Stimulated activated CD8-positive, alpha-beta memory T cell treated with anti-CD3 and anti-CD28 coated beads, Interleukin-12 subunit alpha, Interleukin-12 subunit beta, amount 100 ng/mL, for 1 hour (primary cell): ENCODE data around the gene LAMA4.
"Not testable (repeated sequence)": the region's sequence is repeated elsewhere in the genome, so short reads cannot be mapped to it uniquely, and the experiment has no call there.

ENCODE experiments used
- DNase-seq: peaks from one replicate; pipeline ENCODE4 v3.0.0-alpha.2; 2020; ENCODE audit warnings: low read depth

The LAMA4 gene

DNA sequence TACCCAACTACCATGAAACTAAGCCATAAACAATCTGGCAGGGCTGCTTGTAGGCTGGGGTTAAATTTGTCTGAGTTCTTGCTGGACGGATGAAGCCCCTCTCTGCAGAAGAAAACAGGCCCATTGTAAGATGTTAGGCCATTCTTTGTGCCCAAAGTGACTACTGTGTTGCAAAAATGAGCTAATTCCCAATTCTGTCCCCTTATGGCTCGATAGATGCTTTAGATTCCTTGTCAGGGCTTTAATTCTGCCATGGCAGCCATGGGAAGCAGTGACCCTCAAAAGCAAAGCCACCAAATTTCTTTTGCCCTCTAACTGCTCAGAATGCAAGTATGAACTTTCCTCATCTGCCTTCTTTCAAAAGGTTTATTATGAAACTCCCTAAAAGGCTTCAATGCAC, 45.2 kb downstream of the LAMA4 start:
- no peak for DNase-seq

DNA sequence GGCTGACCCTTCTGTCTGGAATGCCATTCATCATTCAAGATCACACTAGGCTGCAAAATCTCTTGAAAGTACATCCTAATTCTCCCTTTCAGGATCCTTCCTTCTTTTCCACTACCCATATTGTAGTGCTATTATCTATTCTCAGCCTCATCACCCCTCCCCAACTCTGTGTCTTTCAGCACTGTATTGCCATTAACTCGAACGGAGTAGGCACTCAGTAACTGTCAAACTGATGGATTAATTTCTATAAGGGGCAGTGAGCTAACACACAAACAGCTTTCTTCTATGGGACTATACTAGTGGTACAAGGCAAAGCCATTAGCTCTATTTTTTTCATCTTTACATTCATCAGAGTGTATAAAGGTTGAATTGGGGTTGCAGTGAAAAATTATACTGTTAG, 46.6 kb downstream of the LAMA4 start:
- no peak for DNase-seq

- DNase-seq = no peak
These were observed 47.2 kb downstream of the LAMA4 start for GRCh38 chr6:112207131-112207530.

- DNase-seq = no peak
These were observed 48.3 kb downstream of the LAMA4 start for GRCh38 chr6:112206110-112206458.

DNA sequence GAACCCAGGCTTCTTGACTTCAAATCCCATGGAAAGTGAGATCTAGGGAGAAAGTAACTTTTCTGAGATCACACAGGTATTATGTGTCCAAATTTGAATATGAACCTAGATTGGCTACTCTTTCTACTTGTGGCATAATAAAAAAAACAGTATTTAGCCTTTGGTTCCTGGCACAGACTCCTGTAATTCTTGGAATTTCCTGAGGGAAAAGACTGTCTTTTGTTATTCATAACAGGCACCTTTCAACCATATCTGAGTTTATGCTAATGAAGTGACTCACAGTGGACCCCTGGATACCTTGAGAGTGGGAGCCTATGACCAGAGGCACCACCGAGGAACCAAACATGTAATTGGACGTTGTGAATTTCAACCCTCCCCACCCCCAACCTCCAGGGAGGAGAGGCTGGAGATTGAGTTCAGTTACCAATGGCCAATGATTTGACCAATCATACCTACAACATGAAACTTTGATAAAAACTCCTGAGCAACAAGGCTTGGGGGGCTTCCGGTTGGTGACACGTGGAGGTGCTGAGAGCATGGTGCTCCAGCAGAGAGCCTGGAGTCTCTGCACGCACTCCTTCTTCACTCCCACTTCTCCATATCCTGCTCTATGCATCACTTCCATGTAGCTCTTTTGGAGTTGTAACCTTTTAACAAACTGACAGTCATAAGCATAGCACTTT, 48.8 kb downstream of the LAMA4 start:
- DNase-seq = no peak

DNA sequence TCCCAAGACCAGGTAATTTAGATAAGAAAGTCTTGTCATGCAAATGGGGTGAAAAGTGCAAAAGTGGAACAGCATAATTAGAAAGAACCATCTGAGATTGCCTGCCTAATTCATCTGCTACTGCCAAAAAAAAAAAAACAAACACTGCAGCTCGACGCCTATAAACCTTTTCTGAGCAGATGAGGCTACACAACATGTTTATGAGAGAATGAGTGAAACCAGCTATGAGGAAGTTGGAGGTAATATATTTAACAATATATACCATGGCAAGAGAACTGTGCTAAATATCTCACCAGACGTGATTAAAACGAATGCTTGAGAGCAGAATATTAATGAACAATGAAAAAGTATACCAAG, 50.0 kb downstream of the LAMA4 start:
- DNase-seq = no peak

DNA sequence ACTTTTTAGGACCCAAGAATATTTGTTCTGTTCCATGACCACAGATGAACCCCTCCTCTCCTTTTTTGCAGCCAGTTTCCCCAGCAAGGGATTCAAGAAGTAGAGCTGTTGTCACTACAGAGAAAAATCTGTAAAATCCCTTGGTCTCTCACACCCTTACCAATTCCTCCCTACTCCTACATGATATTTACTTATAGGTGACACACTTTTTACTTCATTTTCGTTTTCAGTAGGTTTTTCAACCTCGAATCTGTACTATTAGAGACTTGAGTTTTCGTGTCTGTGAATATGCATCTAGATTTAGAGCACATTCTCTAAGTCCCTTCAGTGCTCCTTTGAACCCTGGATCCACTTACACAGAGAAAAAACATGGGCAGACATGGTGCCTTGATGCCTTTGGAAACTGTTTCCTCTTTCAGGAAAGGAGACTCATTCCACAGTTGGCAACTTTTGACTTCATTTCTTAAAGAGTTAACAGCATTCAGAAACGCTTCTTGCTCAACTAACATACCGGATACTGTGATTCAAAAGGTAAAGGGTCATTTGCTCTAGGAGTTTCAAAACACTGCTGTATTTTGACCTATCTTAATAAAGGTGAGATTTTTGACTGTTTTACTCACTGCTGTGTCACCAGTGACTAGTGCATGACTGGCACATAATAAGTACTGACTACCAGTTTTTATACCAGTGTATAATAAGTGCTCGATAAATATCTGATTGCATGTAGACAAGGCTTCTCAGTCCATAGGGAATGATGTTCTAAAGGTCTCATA, 50.6 kb downstream of the LAMA4 start:
- DNase-seq = no peak

GRCh38 chr6:112202639-112203341, 51.6 kb downstream of the LAMA4 start:
- no peak for DNase-seq

DNA sequence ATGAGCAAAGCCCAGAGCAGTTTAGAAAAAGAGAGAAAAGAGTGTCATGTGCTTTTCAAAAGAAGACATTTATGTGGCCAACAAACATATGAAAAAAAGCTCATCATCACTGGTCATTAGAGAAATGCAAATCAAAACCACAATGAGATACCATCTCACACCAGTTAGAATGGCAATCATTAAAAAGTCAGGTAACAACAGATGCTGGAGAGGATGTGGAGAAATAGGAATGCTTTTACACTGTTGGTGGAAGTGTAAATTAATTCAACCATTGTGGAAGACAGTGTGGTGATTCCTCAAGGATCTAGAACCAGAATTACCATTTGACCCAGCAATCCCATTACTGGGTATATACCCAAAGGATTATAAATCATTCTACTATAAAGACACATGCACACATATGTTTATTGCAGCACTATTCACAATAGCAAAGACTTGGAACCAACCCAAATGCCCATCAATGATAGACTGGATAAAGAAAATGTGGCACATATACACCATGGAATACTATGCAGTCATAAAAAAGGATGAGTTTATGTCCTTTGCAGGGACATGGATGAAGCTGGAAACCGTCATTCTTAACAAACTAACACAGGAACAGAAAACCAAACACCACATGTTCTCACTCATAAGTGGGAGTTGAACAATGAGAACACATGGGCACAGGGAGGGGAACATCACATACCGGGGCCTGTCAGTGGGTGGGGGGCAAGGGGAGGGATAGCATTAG, 54.0 kb downstream of the LAMA4 start:
- DNase-seq = not testable (repeated sequence)

DNA sequence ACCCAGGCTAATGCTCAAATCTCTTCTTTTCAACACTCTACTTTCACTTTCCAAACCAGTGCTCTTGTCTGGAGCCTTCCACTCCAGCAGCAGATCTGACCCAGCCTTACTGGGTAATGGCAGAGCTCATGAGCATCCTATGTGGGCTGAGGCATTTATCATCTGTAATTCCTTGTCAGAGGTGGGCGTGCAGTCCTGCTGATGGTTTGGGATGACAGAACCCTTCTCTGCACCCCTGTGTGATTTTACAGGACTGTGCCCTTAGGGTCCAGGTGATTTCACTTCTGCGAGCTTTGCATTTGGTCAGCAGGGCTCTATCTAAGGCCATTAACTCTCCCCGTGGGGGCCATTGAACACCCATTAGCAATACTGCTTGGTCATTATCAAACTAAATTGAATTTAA, 55.4 kb downstream of the LAMA4 start:
- no peak for DNase-seq

DNA sequence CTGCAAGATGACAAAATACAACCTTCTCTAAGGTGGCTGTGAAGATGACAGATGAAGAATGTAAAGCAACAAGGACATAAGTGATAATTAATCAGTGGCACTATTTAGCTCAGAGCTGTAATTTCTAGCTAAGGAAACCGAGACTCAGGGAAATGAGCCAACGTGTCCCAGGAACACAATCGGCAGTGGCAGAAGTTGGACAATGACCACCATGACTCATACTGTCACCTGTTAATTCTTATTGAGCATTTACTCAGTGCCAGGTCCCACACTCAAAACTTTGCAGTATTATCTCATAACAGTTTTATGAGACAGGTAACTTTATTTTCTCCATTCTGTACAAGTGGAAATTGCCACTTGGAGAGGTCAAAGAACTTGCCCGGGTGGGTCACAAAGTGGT, 55.8 kb downstream of the LAMA4 start:
- no peak for DNase-seq

GRCh38 chr6:112197636-112198035, 56.7 kb downstream of the LAMA4 start:
- DNase-seq = no peak

GRCh38 chr6:112196306-112196705, 58.1 kb downstream of the LAMA4 start:
- no peak for DNase-seq

DNA sequence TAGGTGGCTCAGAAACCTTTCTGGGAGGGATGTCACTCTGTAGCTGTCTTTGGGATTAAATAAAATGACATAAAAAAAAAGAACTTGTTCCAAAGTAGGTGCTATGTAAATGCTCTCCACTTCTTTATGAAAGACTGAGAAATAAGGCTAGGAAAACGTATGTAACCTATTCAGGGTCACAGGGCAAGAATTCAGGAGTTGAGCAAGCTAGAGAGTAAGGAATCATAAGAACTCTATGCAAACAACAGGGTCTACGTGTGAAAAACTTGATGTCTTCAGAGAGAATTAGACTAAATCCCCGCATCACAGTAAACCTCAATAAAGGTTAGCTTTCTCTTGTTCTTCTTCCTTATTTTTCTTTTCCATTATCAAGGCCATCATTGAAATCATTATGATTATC, 59.2 kb downstream of the LAMA4 start:
- no peak for DNase-seq

GRCh38 chr6:112194511-112194910, 59.9 kb downstream of the LAMA4 start:
- DNase-seq = no peak

DNA sequence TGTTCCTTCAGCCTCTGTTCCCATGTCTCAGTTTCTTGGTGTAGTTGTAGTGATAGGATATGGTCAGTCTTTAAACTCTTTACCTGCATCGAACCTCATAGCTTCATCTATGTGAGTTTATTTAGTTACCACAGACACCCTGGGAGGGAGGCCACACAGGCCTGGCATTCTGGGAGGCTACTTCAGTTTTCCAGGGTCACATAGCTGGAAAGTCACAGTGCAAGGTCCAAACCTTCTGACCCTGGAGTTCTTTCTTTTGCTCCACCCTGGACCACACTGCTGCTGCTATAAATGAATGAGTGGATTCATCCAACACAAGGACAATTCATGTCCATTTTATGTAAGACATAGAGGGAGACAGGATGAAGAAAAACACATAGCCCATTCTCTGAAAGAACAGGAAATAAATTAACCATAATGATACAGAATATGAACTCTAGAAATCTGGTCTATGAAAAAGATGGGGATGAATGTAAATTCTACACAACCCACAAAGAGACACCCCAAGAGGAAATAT, 60.8 kb downstream of the LAMA4 start:
- no peak for DNase-seq

DNA sequence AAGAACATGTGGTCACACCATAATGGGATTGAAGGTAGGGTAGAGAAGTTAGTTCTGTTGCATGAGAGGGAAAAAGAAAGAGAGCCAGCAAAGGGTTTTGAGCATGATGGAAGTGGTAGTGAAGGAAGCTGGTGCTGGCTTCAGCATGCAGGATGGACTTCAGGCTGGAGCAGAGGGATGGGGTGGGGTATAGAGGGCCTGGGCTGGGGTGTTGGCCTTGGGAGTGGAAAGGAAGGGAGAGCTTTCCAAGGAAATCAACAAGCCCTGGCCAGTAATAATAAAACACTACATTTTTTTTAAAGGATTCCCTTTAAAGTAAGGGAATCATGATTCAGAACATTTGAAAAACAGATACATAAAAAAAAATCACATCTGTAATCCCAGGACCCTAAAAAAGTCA, 61.2 kb downstream of the LAMA4 start:
- DNase-seq = no peak

- DNase-seq = no peak
These were observed 62.8 kb downstream of the LAMA4 start for GRCh38 chr6:112191509-112192020.

DNA sequence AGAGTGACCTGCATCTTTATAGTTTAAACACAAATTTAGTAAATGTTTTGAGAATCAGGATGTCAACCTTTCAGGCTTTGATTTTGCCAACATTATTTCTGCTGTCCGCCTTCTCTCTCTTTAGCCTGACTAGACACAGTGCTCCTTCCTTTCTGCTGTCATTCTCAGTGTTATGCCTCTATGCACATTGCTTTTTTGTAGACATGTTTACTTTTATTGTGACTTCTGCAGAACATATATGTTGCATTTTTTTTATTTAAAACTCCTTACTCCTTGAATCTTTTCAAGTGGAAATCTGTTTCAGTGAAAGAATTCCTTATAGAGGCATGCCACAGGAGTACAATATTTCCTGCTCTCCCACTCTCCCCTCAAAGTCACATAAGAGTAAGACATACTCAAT, 64.2 kb downstream of the LAMA4 start:
- no peak for DNase-seq

DNA sequence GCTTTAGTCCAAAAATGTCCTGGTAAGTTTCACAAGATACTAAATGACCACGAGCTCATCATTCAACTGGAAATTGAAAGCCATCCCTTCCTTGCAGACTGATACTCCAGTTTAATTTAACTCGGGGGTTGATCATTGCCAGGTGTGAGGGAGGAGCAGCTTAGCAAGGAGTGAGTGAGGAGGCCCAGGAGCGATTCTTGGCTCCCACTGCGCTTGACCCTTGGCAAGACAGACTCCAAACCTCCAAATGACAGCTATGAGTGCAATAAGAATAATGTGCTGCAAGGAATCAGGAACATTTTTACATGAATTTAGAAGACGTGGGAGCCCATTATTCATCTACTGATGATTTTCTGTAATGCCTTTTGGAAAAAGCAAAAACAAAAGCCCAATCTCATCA, 64.9 kb downstream of the LAMA4 start:
- DNase-seq = no peak

DNA sequence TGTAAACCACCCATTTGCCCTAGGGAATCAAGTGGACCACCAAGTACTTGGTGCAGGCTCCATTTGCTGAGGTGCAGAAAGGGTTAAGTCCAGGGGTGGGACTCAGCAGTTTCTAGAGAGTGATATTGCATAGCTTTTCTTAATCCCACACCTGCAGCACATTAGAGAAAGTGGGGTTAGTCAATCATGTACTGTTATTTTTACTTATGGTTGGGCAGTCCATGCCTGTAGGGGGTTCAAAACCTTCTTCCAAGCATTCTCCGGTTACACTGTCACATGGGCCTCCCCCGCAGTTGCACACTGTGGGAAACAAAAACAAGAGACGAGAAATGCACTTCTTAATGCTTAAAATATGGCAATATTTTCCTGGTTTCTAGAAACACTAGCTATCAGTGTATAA, 65.5 kb downstream of the LAMA4 start:
- DNase-seq = no peak

GRCh38 chr6:112187736-112188135, 66.6 kb downstream of the LAMA4 start:
- DNase-seq = no peak
